GM13976 (cell line): ENCODE results near the gene TCTN1.
"Not testable (repeated sequence)": the region's sequence is repeated elsewhere in the genome, so short reads cannot be mapped to it uniquely, and the experiment has no call there.

Source experiments
- DNase-seq: peaks from one replicate; pipeline ENCODE4 v3.0.0; 2012; ENCODE audit warnings: low spot score
- in situ Hi-C: fragments of 300-500 bp; cut with MboI; formaldehyde crosslinking; loops from one replicate; pipeline ENCODE4 v1.12.0; 2022; ENCODE audit warnings: low sequenced_read_pairs, mixed read lengths, inconsistent platforms; ENCODE audit not compliant: unreplicated experiment
- TF ChIP-seq, protein P1 (sequence below): IDR thresholded peaks from 2 replicates; pipeline ENCODE4 v1.5.1; 2012; ENCODE audit warnings: borderline replicate concordance, mild to moderate bottlenecking; ENCODE audit not compliant: insufficient read depth; ENCODE audit errors: extremely low read depth, missing control alignments, control extremely low read depth

TCTN1 gene

GRCh38 chr12:110574044-110574443 lies 39.9 kb upstream of the TCTN1 start:
- in situ Hi-C loops = no loop called here
- no peak for DNase-seq
- TF ChIP-seq, protein P1, sequence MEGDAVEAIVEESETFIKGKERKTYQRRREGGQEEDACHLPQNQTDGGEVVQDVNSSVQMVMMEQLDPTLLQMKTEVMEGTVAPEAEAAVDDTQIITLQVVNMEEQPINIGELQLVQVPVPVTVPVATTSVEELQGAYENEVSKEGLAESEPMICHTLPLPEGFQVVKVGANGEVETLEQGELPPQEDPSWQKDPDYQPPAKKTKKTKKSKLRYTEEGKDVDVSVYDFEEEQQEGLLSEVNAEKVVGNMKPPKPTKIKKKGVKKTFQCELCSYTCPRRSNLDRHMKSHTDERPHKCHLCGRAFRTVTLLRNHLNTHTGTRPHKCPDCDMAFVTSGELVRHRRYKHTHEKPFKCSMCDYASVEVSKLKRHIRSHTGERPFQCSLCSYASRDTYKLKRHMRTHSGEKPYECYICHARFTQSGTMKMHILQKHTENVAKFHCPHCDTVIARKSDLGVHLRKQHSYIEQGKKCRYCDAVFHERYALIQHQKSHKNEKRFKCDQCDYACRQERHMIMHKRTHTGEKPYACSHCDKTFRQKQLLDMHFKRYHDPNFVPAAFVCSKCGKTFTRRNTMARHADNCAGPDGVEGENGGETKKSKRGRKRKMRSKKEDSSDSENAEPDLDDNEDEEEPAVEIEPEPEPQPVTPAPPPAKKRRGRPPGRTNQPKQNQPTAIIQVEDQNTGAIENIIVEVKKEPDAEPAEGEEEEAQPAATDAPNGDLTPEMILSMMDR = no peak

- DNase-seq, in situ Hi-C loops: not testable (repeated sequence)
Observed at GRCh38 chr12:110574717-110575230, 39.2 kb upstream of the TCTN1 start.

- TF ChIP-seq, protein P1 = no peak
- in situ Hi-C loops = no loop called here
- no peak for DNase-seq
Observed at GRCh38 chr12:110575326-110575725, 38.6 kb upstream of the TCTN1 start.

GRCh38 chr12:110576504-110576903 lies 37.4 kb upstream of the TCTN1 start:
- no peak for DNase-seq
- TF ChIP-seq, protein P1 = no peak
- in situ Hi-C loops = no loop called here

- TF ChIP-seq, protein P1 = no peak
- DNase-seq = peak; percentile 60
- in situ Hi-C loops = no loop called here
Observed at GRCh38 chr12:110577864-110578693, 35.9 kb upstream of the TCTN1 start.

GRCh38 chr12:110578694-110579534 lies 35.0 kb upstream of the TCTN1 start:
- in situ Hi-C loops = no loop called here
- TF ChIP-seq, protein P1 = no peak
- no peak for DNase-seq

DNA sequence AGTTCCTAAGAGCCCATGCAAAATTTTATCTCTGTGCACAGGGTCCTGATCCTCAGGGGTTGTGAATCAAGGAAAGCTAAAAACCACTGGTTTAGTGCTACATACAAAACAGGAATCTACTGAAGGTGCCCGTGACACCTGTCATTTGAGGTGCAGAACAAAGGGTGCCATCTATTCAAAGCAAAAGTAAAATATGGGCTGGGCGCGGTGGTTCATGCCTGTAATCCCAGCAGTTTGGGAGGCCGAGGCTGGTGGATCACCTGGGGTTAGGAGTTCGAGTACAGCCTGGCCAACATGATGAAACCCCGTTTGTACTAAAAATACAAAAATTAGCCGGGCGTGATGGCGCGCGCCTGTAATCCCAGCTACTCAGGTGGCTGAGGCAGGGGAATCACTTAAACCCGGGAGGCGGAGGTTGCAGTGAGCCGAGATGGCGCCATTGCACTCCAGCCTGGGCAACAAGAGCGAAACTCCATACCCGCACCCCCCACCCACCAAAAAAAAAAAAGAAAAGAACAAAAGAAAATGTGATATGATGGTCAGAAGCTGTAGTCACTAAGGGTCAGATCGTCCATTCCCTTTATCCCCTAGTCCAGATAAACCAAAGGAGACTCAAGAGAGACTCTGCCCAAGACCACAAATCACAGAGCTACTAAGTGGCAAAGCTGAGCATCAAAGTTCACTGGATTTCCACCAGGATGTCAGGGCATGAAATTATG lies 34.2 kb upstream of the TCTN1 start:
- in situ Hi-C loops = no loop called here
- DNase-seq = no peak
- TF ChIP-seq, protein P1 = no peak
